Measurements from ENCODE around the gene LRRC37A. TPM values are rescaled to one million over a fixed set of nuclear protein-coding genes. Genes with fewer than 3 reads are reported as not detected.
A peak's percentile ranks its signal among the peaks of the same experiment; 100 is the strongest.
"Not testable (repeated sequence)": the region's sequence is repeated elsewhere in the genome, so short reads cannot be mapped to it uniquely, and the experiment has no call there.

The LRRC37A gene
- total and polyA plus RNA-seq, 2 donors (not counting 3 experiments of a cell fraction or from before 2014, with no cell fraction given), result 0.88 to 1.0 TPM

- POLR2A ChIA-PET; H3K79me2 ChIP-seq (ENCODE audit: control insufficient read depth, insufficient read depth, low read length); FAIRE-seq; BruUV-seq (replicated peaks); H3K27ac ChIP-seq (ENCODE audit: insufficient read depth, low read depth, low read length); H2AFZ ChIP-seq (ENCODE audit: low read depth, low read length); dilution Hi-C loops (cut with MboI; ENCODE audit: extremely low pct_ligation_motif_present, low sequenced_read_pairs); H4K20me1 ChIP-seq (replicated peaks; ENCODE audit: control insufficient read depth, extremely low read depth, insufficient read depth, low read length); H3K27me3 ChIP-seq (ENCODE audit: control insufficient read depth in 2 of 2, insufficient read depth in 2 of 2, low read length in 2 of 2); H3K4me3 ChIP-seq (replicated peaks in 1 of 3; ENCODE audit: insufficient read depth in 1 of 3, low read depth in 1 of 3, low read length in 3 of 3); H3K4me1 ChIP-seq (ENCODE audit: control insufficient read depth, extremely low read depth, insufficient read depth, low read length); DNase-seq (ENCODE audit: low read depth, low spot score); H3K9me1 ChIP-seq (replicated peaks; ENCODE audit: control insufficient read depth, extremely low read depth, insufficient read depth, low read length); H3K9ac ChIP-seq (replicated peaks; ENCODE audit: extremely low read depth, insufficient read depth, low read length); H3K36me3 ChIP-seq (ENCODE audit: control insufficient read depth in 2 of 2, extremely low read depth in 1 of 2, insufficient read depth in 2 of 2, low read length in 2 of 2); CTCF ChIA-PET; H3K9me3 ChIP-seq (replicated peaks; ENCODE audit: control insufficient read depth, insufficient read depth, low read length); H3K4me2 ChIP-seq (ENCODE audit: insufficient read depth, low read length): not testable (repeated sequence)
- intact Hi-C loops (cut with micrococcal nuclease), result loop anchor here (10.0 kb wide), 1 partner anchor 87 kb away; the partner anchor contains the start of gene KANSL1
Observed at GRCh38 chr17:46281336-46281735, 13.6 kb upstream of the LRRC37A start.

GRCh38 chr17:46282635-46283034 is 12.3 kb upstream of the LRRC37A start:
- H2AFZ ChIP-seq (ENCODE audit: low read depth, low read length); DNase-seq (ENCODE audit: low read depth, low spot score); H3K79me2 ChIP-seq (ENCODE audit: control insufficient read depth, insufficient read depth, low read length); H3K4me2 ChIP-seq (ENCODE audit: insufficient read depth, low read length); H3K36me3 ChIP-seq (ENCODE audit: control insufficient read depth in 2 of 2, extremely low read depth in 1 of 2, insufficient read depth in 2 of 2, low read length in 2 of 2); BruUV-seq (replicated peaks); dilution Hi-C loops (cut with MboI; ENCODE audit: extremely low pct_ligation_motif_present, low sequenced_read_pairs); H3K27me3 ChIP-seq (ENCODE audit: control insufficient read depth in 2 of 2, insufficient read depth in 2 of 2, low read length in 2 of 2); H4K20me1 ChIP-seq (replicated peaks; ENCODE audit: control insufficient read depth, extremely low read depth, insufficient read depth, low read length); H3K4me1 ChIP-seq (ENCODE audit: control insufficient read depth, extremely low read depth, insufficient read depth, low read length); POLR2A ChIA-PET; CTCF ChIA-PET; H3K9ac ChIP-seq (replicated peaks; ENCODE audit: extremely low read depth, insufficient read depth, low read length); H3K27ac ChIP-seq (ENCODE audit: insufficient read depth, low read depth, low read length); H3K4me3 ChIP-seq (replicated peaks in 1 of 3; ENCODE audit: insufficient read depth in 1 of 3, low read depth in 1 of 3, low read length in 3 of 3); H3K9me1 ChIP-seq (replicated peaks; ENCODE audit: control insufficient read depth, extremely low read depth, insufficient read depth, low read length); H3K9me3 ChIP-seq (replicated peaks; ENCODE audit: control insufficient read depth, insufficient read depth, low read length); FAIRE-seq: not testable (repeated sequence)
- intact Hi-C loops (cut with micrococcal nuclease), result loop anchor here (10.0 kb wide), 1 partner anchor 88 kb away; the partner anchor contains the start of gene KANSL1

GRCh38 chr17:46284467-46284866 is 10.5 kb upstream of the LRRC37A start:
- dilution Hi-C loops (cut with MboI; ENCODE audit: extremely low pct_ligation_motif_present, low sequenced_read_pairs); BruUV-seq (replicated peaks); H3K4me3 ChIP-seq (replicated peaks in 1 of 3; ENCODE audit: insufficient read depth in 1 of 3, low read depth in 1 of 3, low read length in 3 of 3); H3K9me3 ChIP-seq (replicated peaks; ENCODE audit: control insufficient read depth, insufficient read depth, low read length); H3K27ac ChIP-seq (ENCODE audit: insufficient read depth, low read depth, low read length); POLR2A ChIA-PET; H2AFZ ChIP-seq (ENCODE audit: low read depth, low read length); DNase-seq (ENCODE audit: low read depth, low spot score); H3K79me2 ChIP-seq (ENCODE audit: control insufficient read depth, insufficient read depth, low read length); FAIRE-seq; H3K9me1 ChIP-seq (replicated peaks; ENCODE audit: control insufficient read depth, extremely low read depth, insufficient read depth, low read length); H4K20me1 ChIP-seq (replicated peaks; ENCODE audit: control insufficient read depth, extremely low read depth, insufficient read depth, low read length); H3K4me1 ChIP-seq (ENCODE audit: control insufficient read depth, extremely low read depth, insufficient read depth, low read length); CTCF ChIA-PET; H3K27me3 ChIP-seq (ENCODE audit: control insufficient read depth in 2 of 2, insufficient read depth in 2 of 2, low read length in 2 of 2); H3K9ac ChIP-seq (replicated peaks; ENCODE audit: extremely low read depth, insufficient read depth, low read length); H3K36me3 ChIP-seq (ENCODE audit: control insufficient read depth in 2 of 2, extremely low read depth in 1 of 2, insufficient read depth in 2 of 2, low read length in 2 of 2); H3K4me2 ChIP-seq (ENCODE audit: insufficient read depth, low read length): not testable (repeated sequence)
- intact Hi-C loops (cut with micrococcal nuclease), result loop anchor here (10.0 kb wide), 1 partner anchor 90 kb away; the partner anchor contains the start of gene KANSL1
- TF ChIP-seq GATA2 (IDR thresholded peaks at IDR 0.05; ENCODE audit: insufficient read depth, insufficient read length, low read depth, low read length), result peak; percentile 39

- H3K4me1 ChIP-seq (ENCODE audit: control insufficient read depth, extremely low read depth, insufficient read depth, low read length); H3K4me2 ChIP-seq (ENCODE audit: insufficient read depth, low read length); dilution Hi-C loops (cut with MboI; ENCODE audit: extremely low pct_ligation_motif_present, low sequenced_read_pairs); H3K9ac ChIP-seq (replicated peaks; ENCODE audit: extremely low read depth, insufficient read depth, low read length); BruUV-seq (replicated peaks); H3K9me1 ChIP-seq (replicated peaks; ENCODE audit: control insufficient read depth, extremely low read depth, insufficient read depth, low read length); FAIRE-seq; H3K79me2 ChIP-seq (ENCODE audit: control insufficient read depth, insufficient read depth, low read length); H3K9me3 ChIP-seq (replicated peaks; ENCODE audit: control insufficient read depth, insufficient read depth, low read length); DNase-seq (ENCODE audit: low read depth, low spot score); H4K20me1 ChIP-seq (replicated peaks; ENCODE audit: control insufficient read depth, extremely low read depth, insufficient read depth, low read length); H3K27ac ChIP-seq (ENCODE audit: insufficient read depth, low read depth, low read length); H3K4me3 ChIP-seq (replicated peaks in 1 of 3; ENCODE audit: insufficient read depth in 1 of 3, low read depth in 1 of 3, low read length in 3 of 3); H2AFZ ChIP-seq (ENCODE audit: low read depth, low read length); H3K36me3 ChIP-seq (ENCODE audit: control insufficient read depth in 2 of 2, extremely low read depth in 1 of 2, insufficient read depth in 2 of 2, low read length in 2 of 2); POLR2A ChIA-PET; H3K27me3 ChIP-seq (ENCODE audit: control insufficient read depth in 2 of 2, insufficient read depth in 2 of 2, low read length in 2 of 2): not testable (repeated sequence)
- CTCF ChIA-PET, result interaction anchor here (2.1 to 2.7 kb wide), 2 partner anchors 73 to 283 kb away, joined by 14 to 43 read pairs; no protein-coding TSS in a partner anchor
- intact Hi-C loops (cut with micrococcal nuclease), result loop anchor here (10.0 kb wide), 1 partner anchor 91 kb away; the partner anchor contains the start of gene KANSL1
Observed at GRCh38 chr17:46285500-46285899, 9.4 kb upstream of the LRRC37A start.
